Neural cell (in vitro differentiated cells): Measurements from ENCODE around the gene CBLL2. TPM values are rescaled to one million over a fixed set of nuclear protein-coding genes. Genes with fewer than 3 reads are reported as not detected.
A peak's percentile ranks its signal among the peaks of the same experiment; 100 is the strongest.

Source experiments
- H2AFZ ChIP-seq: fragments of 200-600, 300-800 bp; sonication (generic), shearing (Covaris generic); 2 replicates; pipeline ENCODE4 v1.6.0; 2014; ENCODE audit warnings: low read depth, mild to moderate bottlenecking, antibody characterized with exemption, low read length, moderate library complexity
- H3F3A ChIP-seq: fragments of 200-600 bp; shearing (Covaris generic); 2 replicates; pipeline ENCODE4 v1.6.1; 2016; ENCODE audit warnings: mild to moderate bottlenecking, moderate library complexity, mixed read lengths, antibody characterized with exemption, low read length; ENCODE audit not compliant: insufficient read depth, poor library complexity, severe bottlenecking
- H3K27ac ChIP-seq: fragments of 200-600, 300-800 bp; sonication (generic), shearing (Covaris generic); 2 replicates; pipeline ENCODE4 v1.5.1; 2014; ENCODE audit warnings: mild to moderate bottlenecking, low read length, moderate library complexity
- H3K27me3 ChIP-seq: fragments of 300-800, 200-600 bp; sonication (generic), shearing (Covaris generic); 2 replicates; pipeline ENCODE4 v1.6.0; 2014; ENCODE audit warnings: mild to moderate bottlenecking, low read depth, low read length, moderate library complexity; ENCODE audit not compliant: insufficient read depth
- H3K36me3 ChIP-seq: fragments of 300-800, 200-600 bp; sonication (generic), shearing (Covaris generic); 2 replicates; pipeline ENCODE4 v1.5.1; 2014; ENCODE audit warnings: mild to moderate bottlenecking, antibody characterized with exemption, low read length, moderate library complexity; ENCODE audit not compliant: insufficient read depth
- H3K4me2 ChIP-seq: fragments of 300-800, 200-600 bp; sonication (generic), shearing (Covaris generic); 2 replicates; pipeline ENCODE4 v1.6.0; 2014; ENCODE audit warnings: mild to moderate bottlenecking, low read length
- H3K4me3 ChIP-seq: fragments of 300-800, 200-600 bp; sonication (generic), shearing (Covaris generic); 2 replicates; pipeline ENCODE4 v1.5.1; 2014; ENCODE audit warnings: mild to moderate bottlenecking, low read length, moderate library complexity
- H3K79me2 ChIP-seq: fragments of 200-600 bp; shearing (Covaris generic); replicated peaks from 2 replicates; pipeline ENCODE4 v1.6.0; 2014; ENCODE audit warnings: mild to moderate bottlenecking, low read length, moderate library complexity; ENCODE audit not compliant: insufficient read depth
- H3K9ac ChIP-seq: fragments of 300-800, 200-600 bp; sonication (generic), shearing (Covaris generic); 2 replicates; pipeline ENCODE4 v1.6.1; 2016; ENCODE audit warnings: mild to moderate bottlenecking, low read length, mixed read lengths
- H3K9me2 ChIP-seq: fragments of 200-600 bp; shearing (Covaris generic); 2 replicates; pipeline ENCODE4 v1.6.1; 2016; ENCODE audit warnings: mild to moderate bottlenecking, low read length, mixed read lengths; ENCODE audit not compliant: insufficient read depth
- H3K9me3 ChIP-seq: fragments of 200-600, 300-800 bp; sonication (generic), shearing (Covaris generic); 2 replicates; pipeline ENCODE4 v1.6.1; 2016; ENCODE audit warnings: mild to moderate bottlenecking, mixed run types, low read length, moderate library complexity, mixed read lengths
- H4K20me1 ChIP-seq: fragments of 200-600 bp; shearing (Covaris generic); 2 replicates; pipeline ENCODE4 v1.6.1; 2016; ENCODE audit warnings: mild to moderate bottlenecking, mixed run types; ENCODE audit not compliant: insufficient read depth
- CTCF ChIP-seq: fragments of 450-650 bp; IDR thresholded peaks from 2 replicates; pipeline ENCODE4 v1.5.1; 2014; ENCODE audit warnings: antibody characterized with exemption, mild to moderate bottlenecking, moderate library complexity; ENCODE audit not compliant: poor library complexity, severe bottlenecking
- EP300 ChIP-seq: fragments of 450-650 bp; conservative IDR thresholded peaks from 2 replicates; pipeline ENCODE4 v1.6.1; 2014; ENCODE audit warnings: antibody characterized with exemption, mild to moderate bottlenecking, moderate library complexity; ENCODE audit not compliant: poor library complexity, severe bottlenecking
- EZH2 ChIP-seq: fragments of 200-600, 300-800 bp; shearing (Covaris generic), sonication (generic); IDR thresholded peaks from 2 replicates; pipeline ENCODE4 v1.6.1; 2014; ENCODE audit warnings: antibody characterized with exemption, low read length, borderline replicate concordance, mild to moderate bottlenecking; ENCODE audit not compliant: insufficient read depth, poor library complexity, severe bottlenecking
- MXI1 ChIP-seq: fragments of 450-650 bp; conservative IDR thresholded peaks from 2 replicates; pipeline ENCODE4 v1.6.1; 2014; ENCODE audit warnings: antibody characterized with exemption, mild to moderate bottlenecking; ENCODE audit not compliant: poor library complexity, severe bottlenecking
- POLR2AphosphoS5 ChIP-seq: IDR thresholded peaks from 2 replicates; pipeline ENCODE4 v1.6.1; 2012
- RAD21 ChIP-seq: fragments of 450-650 bp; conservative IDR thresholded peaks from 2 replicates; pipeline ENCODE4 v1.6.1; 2014; ENCODE audit warnings: antibody characterized with exemption, mild to moderate bottlenecking, moderate library complexity
- REST ChIP-seq: IDR thresholded peaks from 2 replicates; pipeline ENCODE4 v1.6.1; 2012; ENCODE audit warnings: borderline replicate concordance
- SMC3 ChIP-seq: fragments of 450-650 bp; conservative IDR thresholded peaks from 2 replicates; pipeline ENCODE4 v1.6.1; 2014; ENCODE audit warnings: antibody characterized with exemption, mild to moderate bottlenecking, moderate library complexity; ENCODE audit not compliant: poor library complexity
- TAF1 ChIP-seq: IDR thresholded peaks from 2 replicates; pipeline ENCODE4 v1.6.1; 2012; ENCODE audit warnings: low read depth
- polyA plus RNA-seq: library from polyadenylated mRNA; depleted of rRNA; stranded (reverse); fragments of >200 nt; gene quantifications from 2 replicates; pipeline ENCODE4 v1.2.3, GENCODE V29; 2014

The CBLL2 gene
- polyA plus RNA-seq, 1 donor from 2014 or later, result not detected

- no peaks in the 10 kb centered on the region for H3K9me2 ChIP-seq
- no peaks in the 10 kb centered on the region for H3K9me3 ChIP-seq
- H3K79me2 ChIP-seq, result no peaks in the 10 kb centered on the region
- no peak overlapping the region for H3K4me3 ChIP-seq
- no peak overlapping the region for H3K27ac ChIP-seq
- H4K20me1 ChIP-seq, result no peaks in the 10 kb centered on the region
- no peak overlapping the region for H2AFZ ChIP-seq
- no peak overlapping the region for H3K9ac ChIP-seq
- no peaks in the 10 kb centered on the region for H3K27me3 ChIP-seq
- no peaks in the 10 kb centered on the region for H3K36me3 ChIP-seq
- H3F3A ChIP-seq, result no peaks in the 10 kb centered on the region
- TF ChIP-seq SMC3, result no peak
- TF ChIP-seq TAF1, result no peak
- TF ChIP-seq CTCF, result no peak
- TF ChIP-seq RAD21, result no peak
- no peak for TF ChIP-seq POLR2AphosphoS5
- no peak for TF ChIP-seq MXI1
- TF ChIP-seq EP300, result no peak
- no peak for TF ChIP-seq REST
- TF ChIP-seq EZH2, result no peak
- H3K4me2 ChIP-seq, result no peak overlapping the region
Observed at GRCh38 chrX:22310779-22311178, 38.1 kb downstream of the CBLL2 start.

GRCh38 chrX:22313766-22314165 lies 41.1 kb downstream of the CBLL2 start:
- Histone ChIP-seq H3K9me3 (no peaks in the 10 kb centered on the region), H3K27ac (peak overlapping the region; percentile 62), H3K4me3 (no peak overlapping the region), H3K9ac (no peak overlapping the region), H2AFZ (no peak overlapping the region), H3K4me2 (no peak overlapping the region), H3K36me3 (no peaks in the 10 kb centered on the region), H3F3A (no peaks in the 10 kb centered on the region), H3K9me2 (no peaks in the 10 kb centered on the region), H3K79me2 (no peaks in the 10 kb centered on the region), H3K27me3 (no peaks in the 10 kb centered on the region), H4K20me1 (no peaks in the 10 kb centered on the region)
- no peak for TF ChIP-seq SMC3
- TF ChIP-seq REST, result no peak
- TF ChIP-seq EZH2, result no peak
- peak; percentile 78 for TF ChIP-seq EP300
- peak; percentile 64 for TF ChIP-seq POLR2AphosphoS5
- TF ChIP-seq TAF1, result no peak
- no peak for TF ChIP-seq CTCF
- no peak for TF ChIP-seq RAD21
- TF ChIP-seq MXI1, result no peak
